B cell (primary cell): ENCODE results near the gene PTPRM.

Experiments used
- EZH2 ChIP-seq: IDR thresholded peaks from 2 replicates; pipeline ENCODE4 v1.6.1; 2012; ENCODE audit warnings: borderline replicate concordance, low read depth, mild to moderate bottlenecking, moderate library complexity, low read length; ENCODE audit not compliant: insufficient read depth, poor library complexity, severe bottlenecking
- TF ChIP-seq, protein P1 (sequence below): fragments of 200-600 bp; IDR thresholded peaks from one replicate; pipeline ENCODE4 v1.8.0; 2022; ENCODE audit warnings: antibody characterized with exemption, mild to moderate bottlenecking

DNA sequence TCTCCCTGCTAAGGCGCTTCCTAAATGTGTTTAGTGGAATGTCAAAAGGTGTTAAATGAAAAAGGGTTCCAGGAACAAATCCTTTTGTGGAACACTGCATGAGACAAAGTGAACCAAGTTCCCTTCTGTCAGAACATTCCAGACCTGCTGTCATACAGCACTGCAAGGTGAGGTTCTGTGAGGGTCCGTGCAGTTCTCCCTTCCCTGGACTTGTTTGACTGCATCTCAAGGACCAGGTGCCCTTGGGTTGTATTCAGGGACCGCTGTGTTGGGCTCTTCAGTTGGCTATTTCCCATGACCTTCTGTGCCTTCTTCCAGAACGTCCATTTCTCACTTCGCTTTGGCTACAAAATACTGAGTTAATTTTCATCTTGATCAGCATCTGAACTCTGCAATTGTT, 328.2 kb downstream of the PTPRM start:
- TF ChIP-seq, protein P1, sequence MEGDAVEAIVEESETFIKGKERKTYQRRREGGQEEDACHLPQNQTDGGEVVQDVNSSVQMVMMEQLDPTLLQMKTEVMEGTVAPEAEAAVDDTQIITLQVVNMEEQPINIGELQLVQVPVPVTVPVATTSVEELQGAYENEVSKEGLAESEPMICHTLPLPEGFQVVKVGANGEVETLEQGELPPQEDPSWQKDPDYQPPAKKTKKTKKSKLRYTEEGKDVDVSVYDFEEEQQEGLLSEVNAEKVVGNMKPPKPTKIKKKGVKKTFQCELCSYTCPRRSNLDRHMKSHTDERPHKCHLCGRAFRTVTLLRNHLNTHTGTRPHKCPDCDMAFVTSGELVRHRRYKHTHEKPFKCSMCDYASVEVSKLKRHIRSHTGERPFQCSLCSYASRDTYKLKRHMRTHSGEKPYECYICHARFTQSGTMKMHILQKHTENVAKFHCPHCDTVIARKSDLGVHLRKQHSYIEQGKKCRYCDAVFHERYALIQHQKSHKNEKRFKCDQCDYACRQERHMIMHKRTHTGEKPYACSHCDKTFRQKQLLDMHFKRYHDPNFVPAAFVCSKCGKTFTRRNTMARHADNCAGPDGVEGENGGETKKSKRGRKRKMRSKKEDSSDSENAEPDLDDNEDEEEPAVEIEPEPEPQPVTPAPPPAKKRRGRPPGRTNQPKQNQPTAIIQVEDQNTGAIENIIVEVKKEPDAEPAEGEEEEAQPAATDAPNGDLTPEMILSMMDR = no peak
- no peak for TF ChIP-seq EZH2
